GM12872 (cell line): ENCODE measurements around the gene SLC12A3.

Source experiments
- CTCF ChIP-seq: IDR thresholded peaks from 3 replicates; pipeline ENCODE4 v1.5.1; 2011; ENCODE audit warnings: low read depth, mild to moderate bottlenecking, low read length, moderate library complexity; ENCODE audit not compliant: insufficient read depth

Gene SLC12A3

GRCh38 chr16:56861756-56862155, 3.3 kb upstream of the SLC12A3 start:
- TF ChIP-seq CTCF, result no peak

- TF ChIP-seq CTCF, result no peak
These were observed 2.2 kb upstream of the SLC12A3 start for GRCh38 chr16:56862776-56863175.

GRCh38 chr16:56865394-56866062, 521 bp downstream of the SLC12A3 start:
- TF ChIP-seq CTCF, result no peak

GRCh38 chr16:56866955-56867830, 2.2 kb downstream of the SLC12A3 start:
- peak; percentile 69 for TF ChIP-seq CTCF

- no peak for TF ChIP-seq CTCF
These were observed 3.2 kb downstream of the SLC12A3 start for GRCh38 chr16:56868175-56868574.

GRCh38 chr16:56869513-56870275, 4.7 kb downstream of the SLC12A3 start:
- TF ChIP-seq CTCF, result peak; percentile 79
